ENCODE results near the gene ARHGEF28. TPM values are rescaled to one million over a fixed set of nuclear protein-coding genes. Genes with fewer than 3 reads are reported as not detected.
A peak's percentile ranks its signal among the peaks of the same experiment; 100 is the strongest.

The ARHGEF28 gene
- total RNA-seq, 4 donors from 2014 or later = 12.7 to 31.2 (median 19.2) TPM

- Histone ChIP-seq H3K4me3 (peak overlapping the region in 2 of 4 donors; percentile 3 to 15), H3K9me3 (no peaks in the 10 kb centered on the region), H3K36me3 (no peaks in the 10 kb centered on the region), H3K27me3 (no peaks in the 10 kb centered on the region), H3K27ac (replicated peaks in 1 of 4) (peak overlapping the region; percentile 59 to 75 (median 67)), H3K4me1 (peaks cover 11 to 59% (median 50%) of the 10 kb centered on the region in 4 donors)
- intact Hi-C loops (cut with DNase I) = no loop called here
- DNase-seq (ENCODE audit: extremely low spot score) = no peak
- WGBS = 48% methylated on average over 5 of the region's 5 CpGs
- TF ChIP-seq EP300 (IDR thresholded peaks at IDR 0.05) = no peak
- TF ChIP-seq POLR2AphosphoS5 (IDR thresholded peaks at IDR 0.05) = no peak
- no peak for TF ChIP-seq POLR2A (IDR thresholded peaks at IDR 0.05; ENCODE audit: low read depth)
- TF ChIP-seq CTCF (IDR thresholded peaks at IDR 0.05) = no peak
Measured at GRCh38 chr5:73726606-73727231, 100.7 kb downstream of the ARHGEF28 start.

- H3K27me3 ChIP-seq = no peaks in the 10 kb centered on the region
- 60% methylated on average over 1 of the region's 1 CpG for WGBS
- no peaks in the 10 kb centered on the region for H3K9me3 ChIP-seq
- intact Hi-C loops (cut with DNase I) = no loop called here
- H3K27ac ChIP-seq (replicated peaks in 1 of 4) = peak overlapping the region; percentile 59 to 75 (median 67)
- TF ChIP-seq CTCF (IDR thresholded peaks at IDR 0.05) (no peak), POLR2AphosphoS5 (IDR thresholded peaks at IDR 0.05) (no peak), EP300 (IDR thresholded peaks at IDR 0.05) (no peak), POLR2A (IDR thresholded peaks at IDR 0.05; ENCODE audit: low read depth) (no peak)
- H3K36me3 ChIP-seq = no peaks in the 10 kb centered on the region
- no peak overlapping the region for H3K4me3 ChIP-seq
- peaks cover 11 to 51% (median 42%) of the 10 kb centered on the region in 4 donors for H3K4me1 ChIP-seq
- no peak for DNase-seq (ENCODE audit: extremely low spot score)
Measured at GRCh38 chr5:73727470-73727869, 101.5 kb downstream of the ARHGEF28 start.

GRCh38 chr5:73728493-73729273 is 102.7 kb downstream of the ARHGEF28 start:
- Histone ChIP-seq H3K27ac (replicated peaks in 1 of 4) (peak overlapping the region; percentile 59 to 75 (median 67)), H3K4me1 (peaks cover 11 to 45% (median 40%) of the 10 kb centered on the region in 4 donors)

DNA sequence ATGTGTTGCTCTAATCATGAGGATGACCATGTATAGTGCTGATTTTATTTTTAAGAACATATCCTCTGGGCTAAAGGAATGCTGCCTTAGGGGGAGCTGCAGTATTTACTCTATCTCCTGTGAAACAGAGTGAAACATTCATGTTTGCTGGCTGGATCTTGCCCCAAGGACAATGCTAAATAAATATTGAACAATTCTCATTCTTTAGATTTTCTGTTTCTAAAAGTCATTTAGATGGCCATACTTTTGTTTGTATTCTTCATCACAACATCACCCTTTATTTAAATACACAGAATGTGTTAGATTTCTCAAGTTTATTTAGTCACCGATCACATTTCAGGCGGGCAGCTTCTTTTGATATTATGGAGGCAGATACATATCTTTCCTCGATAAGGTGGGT is 103.3 kb downstream of the ARHGEF28 start:
- no peak overlapping the region for H3K4me3 ChIP-seq
- H3K36me3 ChIP-seq = no peaks in the 10 kb centered on the region
- intact Hi-C loops (cut with DNase I) = no loop called here
- no peaks in the 10 kb centered on the region for H3K9me3 ChIP-seq
- peaks cover 11 to 47% (median 40%) of the 10 kb centered on the region in 4 donors for H3K4me1 ChIP-seq
- no peaks in the 10 kb centered on the region for H3K27me3 ChIP-seq
- no peak for DNase-seq (ENCODE audit: extremely low spot score)
- H3K27ac ChIP-seq (replicated peaks in 1 of 4) = peak overlapping the region; percentile 59 to 75 (median 67)
- WGBS = 78% methylated on average over 3 of the region's 3 CpGs
- no peak for TF ChIP-seq POLR2A (IDR thresholded peaks at IDR 0.05; ENCODE audit: low read depth)
- no peak for TF ChIP-seq POLR2AphosphoS5 (IDR thresholded peaks at IDR 0.05)
- TF ChIP-seq EP300 (IDR thresholded peaks at IDR 0.05) = no peak
- TF ChIP-seq CTCF (IDR thresholded peaks at IDR 0.05) = no peak

More at GRCh38 chr5:73728493-73729273, 102.7 kb downstream of the ARHGEF28 start:
- Histone ChIP-seq H3K9me3 (no peaks in the 10 kb centered on the region), H3K4me3 (no peak overlapping the region), H3K27me3 (no peaks in the 10 kb centered on the region), H3K36me3 (no peaks in the 10 kb centered on the region)
- intact Hi-C loops (cut with DNase I) = no loop called here
- DNase-seq (ENCODE audit: extremely low spot score) = no peak
- no peak for TF ChIP-seq EP300 (IDR thresholded peaks at IDR 0.05)
- TF ChIP-seq POLR2A (IDR thresholded peaks at IDR 0.05; ENCODE audit: low read depth) = no peak
- TF ChIP-seq POLR2AphosphoS5 (IDR thresholded peaks at IDR 0.05) = peak in 1 of 2 donors; percentile 55
- 71% methylated on average over 7 of the region's 7 CpGs for WGBS

DNA sequence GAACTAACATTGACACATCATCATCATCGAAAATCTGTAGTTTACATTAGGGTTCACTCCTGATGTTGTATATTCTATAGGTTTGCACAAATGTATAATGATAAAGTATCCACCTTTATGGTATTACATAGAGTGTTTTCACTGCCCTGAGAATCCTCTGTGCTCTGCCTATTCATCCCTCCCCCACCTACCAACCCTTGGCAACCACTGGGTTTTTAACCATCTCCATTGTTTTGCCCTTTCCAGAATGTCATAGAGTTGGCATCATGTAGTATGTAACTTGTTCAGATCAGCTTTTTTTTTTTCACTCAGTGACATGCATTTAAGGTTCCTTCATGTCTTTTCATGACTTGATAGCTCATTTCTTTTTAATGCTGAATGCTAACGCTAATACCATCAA is 106.0 kb downstream of the ARHGEF28 start:
- no peaks in the 10 kb centered on the region for H3K9me3 ChIP-seq
- intact Hi-C loops (cut with DNase I) = no loop called here
- H3K27me3 ChIP-seq = no peaks in the 10 kb centered on the region
- H3K4me3 ChIP-seq = no peak overlapping the region
- 93% methylated on average over 2 of the region's 2 CpGs for WGBS
- no peak for DNase-seq (ENCODE audit: extremely low spot score)
- H3K4me1 ChIP-seq = peaks cover 12 to 34% (median 25%) of the 10 kb centered on the region in 4 donors
- H3K36me3 ChIP-seq = no peaks in the 10 kb centered on the region
- no peak for TF ChIP-seq POLR2AphosphoS5 (IDR thresholded peaks at IDR 0.05)
- TF ChIP-seq EP300 (IDR thresholded peaks at IDR 0.05) = no peak
- no peak for TF ChIP-seq POLR2A (IDR thresholded peaks at IDR 0.05; ENCODE audit: low read depth)
- TF ChIP-seq CTCF (IDR thresholded peaks at IDR 0.05) = no peak
- no peak overlapping the region for H3K27ac ChIP-seq (replicated peaks in 1 of 4)
